ENCODE results near the gene MCF2L2. TPM values are rescaled to one million over a fixed set of nuclear protein-coding genes. Genes with fewer than 3 reads are reported as not detected.

MCF2L2 gene
- total and polyA plus RNA-seq, 2 experiments from 2014 or later: 4.4 to 12.9 TPM

DNA sequence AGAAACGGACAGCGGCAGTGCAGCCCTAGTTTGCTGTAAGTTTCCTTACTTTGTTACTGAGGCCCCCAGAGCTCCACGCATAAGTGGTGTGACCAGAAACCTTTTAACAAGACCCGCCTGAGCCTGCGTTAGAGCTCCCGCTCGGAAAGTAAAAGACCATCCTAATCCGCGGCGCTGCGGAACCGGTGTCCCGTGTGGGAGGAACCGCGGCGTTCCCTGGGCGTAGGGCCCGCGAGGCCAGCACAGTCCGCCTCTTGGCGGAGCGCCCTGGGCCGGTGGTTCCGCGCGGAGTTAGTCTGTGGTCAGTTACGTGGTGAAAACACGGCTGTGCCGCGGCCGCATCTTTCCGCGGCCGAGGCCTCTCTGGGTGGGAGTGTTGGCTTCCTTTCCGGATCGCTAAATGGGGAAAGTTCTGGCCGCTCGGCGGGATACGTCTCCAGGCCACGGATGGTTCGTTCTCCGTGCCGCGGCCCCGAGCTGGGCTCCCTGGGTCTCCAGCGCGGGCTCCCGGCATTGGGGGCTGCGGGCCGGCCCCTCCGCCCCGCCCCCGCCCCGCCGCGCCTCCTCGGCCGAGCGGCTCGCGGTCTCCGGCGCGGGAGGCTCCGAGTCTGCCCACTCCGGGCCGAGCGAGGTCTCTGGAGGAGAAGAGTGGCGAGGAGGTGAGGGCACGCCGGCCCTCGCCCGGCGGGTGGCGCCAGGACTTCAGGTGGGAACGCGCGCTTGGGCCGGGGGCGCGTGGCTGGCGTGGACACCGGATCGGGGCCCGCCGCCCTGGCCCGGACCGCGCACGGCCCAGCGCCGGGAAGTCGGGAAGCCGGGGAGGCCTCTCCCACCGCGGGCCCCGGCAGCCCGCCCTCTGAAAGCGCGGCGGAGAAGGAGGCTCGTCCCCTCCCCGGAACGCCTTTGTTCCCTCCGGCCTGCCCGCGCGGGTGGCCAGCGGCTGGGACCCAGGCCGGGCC, 174.6 kb downstream of the MCF2L2 start:
- Histone ChIP-seq H3K27ac (no peak overlapping the region), H3K27me3 (peaks cover 46% of the 10 kb centered on the region), H3K9me3 (ENCODE audit: low read depth) (no peaks in the 10 kb centered on the region), H3K4me1 (ENCODE audit: low read depth) (no peaks in the 10 kb centered on the region), H3K36me3 (no peaks in the 10 kb centered on the region), H3K4me3 (peak overlapping the region; percentile 56)
- DNase-seq (ENCODE audit: low read depth in 1 of 2, low spot score in 1 of 2): peak; percentile 45 to 86
- TF ChIP-seq, protein P1, sequence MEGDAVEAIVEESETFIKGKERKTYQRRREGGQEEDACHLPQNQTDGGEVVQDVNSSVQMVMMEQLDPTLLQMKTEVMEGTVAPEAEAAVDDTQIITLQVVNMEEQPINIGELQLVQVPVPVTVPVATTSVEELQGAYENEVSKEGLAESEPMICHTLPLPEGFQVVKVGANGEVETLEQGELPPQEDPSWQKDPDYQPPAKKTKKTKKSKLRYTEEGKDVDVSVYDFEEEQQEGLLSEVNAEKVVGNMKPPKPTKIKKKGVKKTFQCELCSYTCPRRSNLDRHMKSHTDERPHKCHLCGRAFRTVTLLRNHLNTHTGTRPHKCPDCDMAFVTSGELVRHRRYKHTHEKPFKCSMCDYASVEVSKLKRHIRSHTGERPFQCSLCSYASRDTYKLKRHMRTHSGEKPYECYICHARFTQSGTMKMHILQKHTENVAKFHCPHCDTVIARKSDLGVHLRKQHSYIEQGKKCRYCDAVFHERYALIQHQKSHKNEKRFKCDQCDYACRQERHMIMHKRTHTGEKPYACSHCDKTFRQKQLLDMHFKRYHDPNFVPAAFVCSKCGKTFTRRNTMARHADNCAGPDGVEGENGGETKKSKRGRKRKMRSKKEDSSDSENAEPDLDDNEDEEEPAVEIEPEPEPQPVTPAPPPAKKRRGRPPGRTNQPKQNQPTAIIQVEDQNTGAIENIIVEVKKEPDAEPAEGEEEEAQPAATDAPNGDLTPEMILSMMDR (IDR thresholded peaks at IDR 0.05; ENCODE audit: low read depth, low read length): no peak

DNA sequence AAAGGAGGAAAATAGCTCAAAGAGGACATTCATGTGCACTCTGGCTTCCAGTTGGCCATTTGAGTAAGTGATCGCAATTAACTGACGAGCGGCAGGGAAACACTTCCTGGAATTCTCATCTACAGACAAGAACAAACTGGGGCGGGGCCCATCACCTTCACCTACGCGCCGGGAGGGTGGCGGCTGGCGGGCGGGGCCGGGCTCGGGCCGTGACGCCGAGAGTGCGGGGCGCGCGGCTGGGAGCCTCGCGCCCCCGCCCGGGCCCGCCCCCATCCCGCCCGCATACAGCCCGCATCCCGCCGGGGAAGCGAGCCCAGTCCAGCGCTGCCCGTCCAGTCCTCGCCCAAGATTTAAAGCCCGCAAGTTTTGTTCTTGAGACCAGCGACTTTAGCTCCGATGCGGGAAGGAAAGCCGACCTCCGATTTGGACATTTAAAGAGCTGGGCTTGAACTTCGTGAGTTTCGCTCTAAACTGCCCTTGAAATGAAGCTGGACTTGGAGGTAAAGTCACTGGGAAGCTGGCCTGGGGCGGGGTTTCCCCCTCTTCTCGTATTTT, 175.4 kb downstream of the MCF2L2 start, which contains the start of gene B3GNT5:
B3GNT5 (plus strand) TSS at position 281 of the 555 bp plus-strand sequence. CDS start 16,546 bp downstream, outside the sequence.
- Histone ChIP-seq H3K27me3 (peaks cover 46% of the 10 kb centered on the region), H3K27ac (no peak within 1 kb of the TSS), H3K36me3 (no peaks in the 10 kb centered on the region), H3K4me1 (ENCODE audit: low read depth) (no peaks in the 10 kb centered on the region), H3K9me3 (ENCODE audit: low read depth) (no peaks in the 10 kb centered on the region), H3K4me3 (peak within 1 kb of the TSS; percentile 56)
- TF ChIP-seq, protein P1 (IDR thresholded peaks at IDR 0.05; ENCODE audit: low read depth, low read length): no peak
- DNase-seq (ENCODE audit: low read depth in 1 of 2, low spot score in 1 of 2): peak; percentile 11 to 38

DNA sequence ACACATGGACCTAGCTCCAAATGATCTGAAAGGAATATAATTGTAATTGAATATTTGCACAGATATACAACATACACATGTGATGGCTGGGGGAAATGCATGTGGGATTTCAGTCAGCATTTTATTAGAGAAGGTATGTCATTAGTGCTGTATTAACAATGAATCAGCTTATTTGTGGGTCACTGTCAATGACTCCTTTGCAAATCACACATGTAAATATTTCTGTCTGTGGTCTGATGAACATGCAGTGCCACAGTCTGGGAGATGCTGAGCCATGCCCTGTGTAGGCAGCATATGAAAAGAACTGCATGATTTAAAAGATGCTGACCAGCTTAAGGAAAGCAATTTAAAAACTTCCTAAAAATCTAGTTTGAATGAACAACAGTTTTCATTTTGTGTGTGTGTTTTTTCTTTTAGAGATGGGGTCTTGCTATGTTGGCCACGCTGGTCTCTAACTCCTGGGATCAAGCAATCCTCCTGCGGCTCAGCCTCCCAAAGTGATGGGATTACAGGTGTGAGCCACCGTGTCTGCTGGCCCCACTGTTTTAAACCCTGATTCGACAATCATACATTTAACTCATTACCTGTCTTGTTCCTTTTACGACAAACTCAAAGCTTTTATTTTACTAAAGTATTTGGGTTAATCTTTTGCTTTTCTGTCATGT, 176.2 kb downstream of the MCF2L2 start:
- peaks cover 46% of the 10 kb centered on the region for H3K27me3 ChIP-seq
- TF ChIP-seq, protein P1 (IDR thresholded peaks at IDR 0.05; ENCODE audit: low read depth, low read length): no peak
- no peaks in the 10 kb centered on the region for H3K9me3 ChIP-seq (ENCODE audit: low read depth)
- H3K36me3 ChIP-seq: peaks cover under 1% of the 10 kb centered on the region
- H3K4me3 ChIP-seq: peak overlapping the region; percentile 56
- no peak overlapping the region for H3K27ac ChIP-seq
- DNase-seq (ENCODE audit: low read depth in 1 of 2, low spot score in 1 of 2): no peak
- no peaks in the 10 kb centered on the region for H3K4me1 ChIP-seq (ENCODE audit: low read depth)

DNA sequence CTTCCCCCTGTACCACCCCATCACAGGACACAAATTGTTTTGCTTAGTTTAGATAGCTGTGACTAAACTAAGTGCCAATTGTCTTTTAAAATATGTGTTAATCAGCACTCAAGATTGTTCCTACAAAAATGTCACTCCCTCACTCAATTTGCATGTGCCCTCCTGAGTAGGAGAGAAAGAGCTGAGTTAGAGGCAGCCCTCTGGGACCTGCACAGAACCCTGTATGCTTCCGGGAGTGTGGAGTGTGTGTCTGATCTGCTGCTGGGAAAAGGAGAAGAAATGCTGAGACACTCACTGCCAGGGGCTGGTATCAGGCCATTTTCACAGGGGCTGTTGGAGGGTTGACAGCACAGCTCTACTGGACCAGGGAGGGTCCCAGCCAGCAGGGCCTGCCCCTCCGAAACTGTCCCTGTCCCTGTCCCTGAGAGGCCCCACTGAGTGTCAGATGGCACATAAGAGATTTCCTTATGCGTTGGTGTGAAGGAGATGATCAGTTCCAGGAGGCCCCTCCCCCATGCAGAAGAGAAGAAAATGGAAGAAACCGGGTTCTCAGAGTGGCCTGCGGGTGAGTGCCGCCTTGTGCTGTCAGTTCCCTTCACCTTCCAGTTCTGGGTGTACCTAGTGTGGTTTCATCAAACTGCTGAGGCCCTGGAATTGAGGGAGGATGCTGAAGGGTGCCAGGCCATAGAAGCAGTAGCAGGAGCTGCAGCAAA, 179.3 kb downstream of the MCF2L2 start:
- no peaks in the 10 kb centered on the region for H3K9me3 ChIP-seq (ENCODE audit: low read depth)

More for the DNA sequence above, 179.3 kb downstream of the MCF2L2 start:
- H3K27ac ChIP-seq: no peak overlapping the region
- no peak for DNase-seq (ENCODE audit: low read depth in 1 of 2, low spot score in 1 of 2)
- peaks cover 6% of the 10 kb centered on the region for H3K36me3 ChIP-seq
- H3K27me3 ChIP-seq: peaks cover 24% of the 10 kb centered on the region
- no peaks in the 10 kb centered on the region for H3K4me1 ChIP-seq (ENCODE audit: low read depth)
- H3K4me3 ChIP-seq: no peak overlapping the region
- TF ChIP-seq, protein P1 (IDR thresholded peaks at IDR 0.05; ENCODE audit: low read depth, low read length): no peak
